GM18861 (cell line): ENCODE measurements around the gene ABCC8.

Experiments used
- ATAC-seq: cut with Tn5 transposase; IDR thresholded peaks from one replicate; pipeline ENCODE4 v1.9.1; 2021; ENCODE audit not compliant: unreplicated experiment

ABCC8 gene

GRCh38 chr11:17354601-17354991 lies 122.0 kb downstream of the ABCC8 start:
- no peak for ATAC-seq

GRCh38 chr11:17353821-17354600 lies 122.6 kb downstream of the ABCC8 start:
- no peak for ATAC-seq

GRCh38 chr11:17352950-17353820 lies 123.5 kb downstream of the ABCC8 start:
- no peak for ATAC-seq

- no peak for ATAC-seq
Measured at GRCh38 chr11:17351510-17352176, 125.0 kb downstream of the ABCC8 start, which contains the start of gene NCR3LG1. TSS of gene NCR3LG1 (plus strand) at chr11:17351800. CDS start at chr11:17351970, 170 bp downstream.

GRCh38 chr11:17351172-17351509 lies 125.5 kb downstream of the ABCC8 start:
- ATAC-seq: no peak

GRCh38 chr11:17350455-17351171 lies 126.0 kb downstream of the ABCC8 start:
- no peak for ATAC-seq

- ATAC-seq: no peak
Measured at GRCh38 chr11:17347676-17348075, 129.0 kb downstream of the ABCC8 start.

- ATAC-seq: no peak
Measured at GRCh38 chr11:17343907-17344306, 132.7 kb downstream of the ABCC8 start.

GRCh38 chr11:17343257-17343656 lies 133.4 kb downstream of the ABCC8 start:
- ATAC-seq: no peak
